ENCODE measurements around the gene TNFRSF25.

TNFRSF25 gene

GRCh38 chr1:6485168-6486101 is 19.5 kb upstream of the TNFRSF25 start:
- H3K36me3 ChIP-seq (ENCODE audit: insufficient read depth, low read length), result no peaks in the 10 kb centered on the region
- H3K79me2 ChIP-seq (ENCODE audit: insufficient read depth, low read length), result no peaks in the 10 kb centered on the region
- H3K27ac ChIP-seq (ENCODE audit: low read depth, low read length, poor library complexity, severe bottlenecking), result no peak overlapping the region
- H3K9me2 ChIP-seq (ENCODE audit: low read depth, low read length), result no peaks in the 10 kb centered on the region
- H3F3A ChIP-seq (ENCODE audit: insufficient read depth, low read length), result no peaks in the 10 kb centered on the region
- no peak overlapping the region for H3K4me2 ChIP-seq (ENCODE audit: low read length)
- H3K27me3 ChIP-seq (ENCODE audit: insufficient read depth, low read length), result peaks cover 5% of the 10 kb centered on the region
- no peak for TF ChIP-seq CTCF (IDR thresholded peaks at IDR 0.05; ENCODE audit: low read length)
- no peak for TF ChIP-seq EZH2 (IDR thresholded peaks at IDR 0.05; ENCODE audit: borderline replicate concordance, low read length)
- no peak overlapping the region for H3K4me3 ChIP-seq (ENCODE audit: low read depth, low read length, poor library complexity, severe bottlenecking)
- H2AFZ ChIP-seq (ENCODE audit: low read length), result no peak overlapping the region
- H3K9me3 ChIP-seq (ENCODE audit: low read length), result no peaks in the 10 kb centered on the region
- no peaks in the 10 kb centered on the region for H3K4me1 ChIP-seq (ENCODE audit: insufficient read depth, low read length, severe bottlenecking)
- no peaks in the 10 kb centered on the region for H4K20me1 ChIP-seq (ENCODE audit: insufficient read depth, low read length)
- H3K9ac ChIP-seq (ENCODE audit: low read length), result no peak overlapping the region

DNA sequence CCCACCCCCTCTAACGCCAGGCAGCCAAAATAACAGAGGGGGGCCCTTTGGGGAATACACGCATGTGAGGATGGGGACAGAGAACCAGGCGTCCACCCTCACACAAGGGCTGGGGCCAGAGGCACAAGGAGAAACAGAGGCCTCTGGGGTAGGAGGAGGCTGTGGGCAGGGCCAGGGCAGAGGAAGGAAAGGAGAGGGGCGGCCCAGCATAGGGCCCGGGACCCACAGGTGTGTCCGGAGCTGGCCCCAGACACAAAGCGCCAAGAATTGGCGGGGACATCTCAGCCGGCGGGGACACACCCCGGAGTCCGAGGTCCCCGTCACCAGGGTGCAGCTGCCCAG is 18.8 kb upstream of the TNFRSF25 start:
- Histone ChIP-seq H3K9me2 (ENCODE audit: low read depth, low read length) (no peaks in the 10 kb centered on the region), H3K36me3 (ENCODE audit: insufficient read depth, low read length) (no peaks in the 10 kb centered on the region), H3K9ac (ENCODE audit: low read length) (no peak overlapping the region), H3K9me3 (ENCODE audit: low read length) (no peaks in the 10 kb centered on the region), H3K79me2 (ENCODE audit: insufficient read depth, low read length) (no peaks in the 10 kb centered on the region), H3K27me3 (ENCODE audit: insufficient read depth, low read length) (peaks cover 8% of the 10 kb centered on the region), H2AFZ (ENCODE audit: low read length) (no peak overlapping the region), H3K27ac (ENCODE audit: low read depth, low read length, poor library complexity, severe bottlenecking) (no peak overlapping the region), H3F3A (ENCODE audit: insufficient read depth, low read length) (no peaks in the 10 kb centered on the region), H3K4me2 (ENCODE audit: low read length) (no peak overlapping the region), H4K20me1 (ENCODE audit: insufficient read depth, low read length) (no peaks in the 10 kb centered on the region), H3K4me1 (ENCODE audit: insufficient read depth, low read length, severe bottlenecking) (no peaks in the 10 kb centered on the region), H3K4me3 (ENCODE audit: low read depth, low read length, poor library complexity, severe bottlenecking) (no peak overlapping the region)
- TF ChIP-seq CTCF (IDR thresholded peaks at IDR 0.05; ENCODE audit: low read length) (no peak), EZH2 (IDR thresholded peaks at IDR 0.05; ENCODE audit: borderline replicate concordance, low read length) (no peak)

GRCh38 chr1:6483761-6484117 is 17.8 kb upstream of the TNFRSF25 start:
- Histone ChIP-seq H3F3A (ENCODE audit: insufficient read depth, low read length) (no peaks in the 10 kb centered on the region), H4K20me1 (ENCODE audit: insufficient read depth, low read length) (no peaks in the 10 kb centered on the region), H3K4me2 (ENCODE audit: low read length) (no peak overlapping the region), H3K9me2 (ENCODE audit: low read depth, low read length) (no peaks in the 10 kb centered on the region), H3K79me2 (ENCODE audit: insufficient read depth, low read length) (no peaks in the 10 kb centered on the region), H3K36me3 (ENCODE audit: insufficient read depth, low read length) (no peaks in the 10 kb centered on the region), H3K27ac (ENCODE audit: low read depth, low read length, poor library complexity, severe bottlenecking) (no peak overlapping the region), H2AFZ (ENCODE audit: low read length) (no peak overlapping the region), H3K4me3 (ENCODE audit: low read depth, low read length, poor library complexity, severe bottlenecking) (no peak overlapping the region), H3K4me1 (ENCODE audit: insufficient read depth, low read length, severe bottlenecking) (no peaks in the 10 kb centered on the region), H3K27me3 (ENCODE audit: insufficient read depth, low read length) (peaks cover 12% of the 10 kb centered on the region), H3K9me3 (ENCODE audit: low read length) (no peaks in the 10 kb centered on the region), H3K9ac (ENCODE audit: low read length) (no peak overlapping the region)
- no peak for TF ChIP-seq CTCF (IDR thresholded peaks at IDR 0.05; ENCODE audit: low read length)
- TF ChIP-seq EZH2 (IDR thresholded peaks at IDR 0.05; ENCODE audit: borderline replicate concordance, low read length), result no peak

Measured in OCI-LY1 (cell line).